GM21825 (cell line): Measurements from ENCODE around the gene EFEMP2.

Experiments used
- ATAC-seq: cut with Tn5 transposase; IDR thresholded peaks from one replicate; pipeline ENCODE4 v1.9.1; 2021; ENCODE audit warnings: mild to moderate bottlenecking, moderate library complexity; ENCODE audit not compliant: unreplicated experiment

EFEMP2 gene

DNA sequence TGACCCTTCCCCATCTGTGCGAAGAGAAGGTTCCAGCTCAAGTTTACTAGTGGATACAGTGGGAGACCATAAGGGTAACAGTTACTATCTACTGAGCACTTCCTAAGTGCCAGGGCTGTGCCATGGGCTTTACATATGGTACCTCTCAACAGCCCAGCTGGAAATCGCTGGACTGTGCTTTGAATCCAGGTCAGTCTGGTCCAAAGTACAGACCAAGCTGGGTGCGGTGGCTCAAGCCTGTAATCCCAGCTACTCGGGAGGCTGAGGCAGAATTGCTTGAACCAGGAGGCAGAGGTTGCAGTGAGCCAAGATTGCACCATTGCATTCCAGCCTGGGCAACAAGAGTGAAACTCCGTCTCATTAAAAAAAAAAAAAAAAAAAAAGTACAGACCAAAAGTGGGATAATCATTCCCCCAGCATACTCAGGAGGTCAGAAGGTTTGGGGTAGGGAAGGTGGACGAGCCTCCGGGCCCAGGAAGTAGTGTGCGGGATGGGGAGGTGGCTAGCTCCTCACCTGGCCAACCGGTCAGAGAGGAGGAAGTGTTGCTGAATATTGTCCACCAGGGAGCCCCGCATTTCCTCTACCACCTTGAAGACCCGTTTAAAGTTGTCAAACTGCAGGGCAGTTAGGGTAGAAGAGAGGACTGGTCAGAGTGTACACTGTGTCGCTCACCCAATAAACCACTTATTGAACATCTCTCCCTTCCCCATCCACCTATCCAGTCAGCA is 13.4 kb upstream of the EFEMP2 start:
- no peak for ATAC-seq

DNA sequence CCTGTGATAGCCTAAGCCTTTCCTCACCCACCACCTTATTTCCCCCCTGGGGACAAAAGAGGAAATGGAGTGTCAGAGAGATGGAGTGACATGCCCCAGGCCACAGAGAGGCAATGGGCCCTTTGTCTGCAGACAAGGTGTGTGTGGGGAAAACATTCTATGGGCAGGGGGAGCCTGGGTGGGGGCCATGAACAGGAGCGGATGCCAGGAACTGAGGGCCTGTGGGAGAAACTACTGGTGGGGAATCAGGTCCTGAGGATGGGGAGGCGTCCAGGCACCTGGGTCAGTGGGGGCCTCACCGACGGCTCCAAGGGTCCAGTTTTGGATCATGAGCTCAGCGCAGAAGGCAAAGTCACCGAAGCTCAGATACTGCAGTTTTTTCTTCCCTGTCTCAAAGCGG is 12.6 kb upstream of the EFEMP2 start:
- no peak for ATAC-seq

DNA sequence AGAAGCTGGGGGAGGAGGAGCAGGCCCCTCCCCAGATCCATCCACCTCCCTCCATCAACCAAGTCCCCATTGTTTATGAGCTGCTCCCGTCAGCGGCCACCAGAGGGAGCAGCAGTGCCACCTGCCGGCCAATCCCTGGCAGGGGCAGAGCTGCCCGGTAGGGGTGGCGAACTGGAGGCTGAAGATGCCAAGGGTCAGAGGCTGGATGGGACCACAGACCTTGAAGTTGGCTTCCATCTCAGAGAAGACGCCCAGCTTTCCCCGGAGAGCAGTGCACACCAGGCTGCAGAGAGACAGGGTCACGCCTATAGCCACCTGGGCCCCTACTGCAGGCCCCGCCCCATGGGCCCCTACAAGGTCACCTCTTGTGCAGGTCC is 12.1 kb upstream of the EFEMP2 start:
- ATAC-seq: no peak

DNA sequence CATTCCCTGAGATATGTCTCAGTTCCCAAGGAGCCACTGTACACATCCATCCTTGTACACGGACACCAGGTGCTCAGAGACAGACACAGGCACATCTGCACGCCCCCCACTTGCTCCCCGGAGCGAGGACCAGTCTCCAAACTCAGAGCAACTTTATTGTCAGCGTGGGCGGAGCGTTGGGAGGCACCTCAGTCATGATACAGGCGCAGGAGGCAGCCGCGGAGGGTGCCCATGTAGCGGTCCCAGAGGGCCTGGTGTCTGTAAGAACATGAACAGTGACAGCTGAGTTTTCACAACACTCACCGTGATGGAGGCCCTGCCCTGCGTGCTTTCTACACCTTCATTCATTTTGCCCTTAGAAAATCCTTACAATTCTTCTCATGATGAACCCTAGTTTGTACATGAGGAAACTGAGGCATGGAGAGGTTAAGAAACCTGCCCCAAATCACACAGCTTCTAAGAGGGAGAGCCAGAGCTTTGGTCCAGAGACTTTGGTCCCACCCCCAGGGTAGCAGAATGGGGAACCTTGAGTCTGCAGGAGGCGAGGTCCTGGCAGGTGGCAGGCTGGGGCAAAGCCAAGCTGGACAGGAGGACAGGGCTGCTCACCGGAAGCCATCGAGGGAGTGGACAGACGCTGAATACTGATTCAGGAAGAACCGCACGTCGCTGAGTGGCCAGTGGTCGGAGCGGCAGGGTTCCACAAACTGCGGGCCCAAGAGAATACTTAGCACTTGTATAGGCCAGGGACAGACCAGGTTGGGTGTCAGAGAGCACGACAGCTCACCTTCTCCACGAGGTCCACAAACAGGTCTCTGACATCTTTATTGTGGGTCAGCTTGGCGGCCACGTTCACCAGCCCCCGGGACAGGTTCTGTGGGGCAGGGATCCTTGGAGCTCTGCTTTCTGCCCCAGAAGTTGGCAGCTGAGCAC is 11.5 kb upstream of the EFEMP2 start:
- ATAC-seq: no peak

DNA sequence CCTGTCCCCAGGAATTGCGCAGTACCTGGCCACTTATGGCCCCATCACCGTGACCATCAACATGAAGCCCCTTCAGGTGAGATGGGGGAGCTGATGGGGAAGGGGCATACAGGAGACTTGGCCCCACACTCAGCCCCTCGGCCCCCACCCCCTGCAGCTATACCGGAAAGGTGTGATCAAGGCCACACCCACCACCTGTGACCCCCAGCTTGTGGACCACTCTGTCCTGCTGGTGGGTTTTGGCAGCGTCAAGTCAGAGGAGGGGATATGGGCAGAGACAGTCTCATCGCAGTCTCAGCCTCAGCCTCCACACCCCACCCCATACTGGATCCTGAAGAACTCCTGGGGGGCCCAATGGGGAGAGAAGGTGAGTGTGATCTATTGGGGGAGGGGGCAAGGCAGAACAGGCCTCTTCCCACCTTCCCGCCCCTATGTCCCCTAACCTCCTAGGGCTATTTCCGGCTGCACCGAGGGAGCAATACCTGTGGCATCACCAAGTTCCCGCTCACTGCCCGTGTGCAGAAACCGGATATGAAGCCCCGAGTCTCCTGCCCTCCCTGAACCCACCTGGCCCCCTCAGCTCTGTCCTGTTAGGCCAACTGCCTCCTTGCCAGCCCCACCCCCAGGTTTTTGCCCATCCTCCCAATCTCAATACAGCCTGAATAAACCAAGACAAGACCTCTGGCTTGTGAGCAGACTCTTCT is 10.6 kb upstream of the EFEMP2 start:
- ATAC-seq: no peak

DNA sequence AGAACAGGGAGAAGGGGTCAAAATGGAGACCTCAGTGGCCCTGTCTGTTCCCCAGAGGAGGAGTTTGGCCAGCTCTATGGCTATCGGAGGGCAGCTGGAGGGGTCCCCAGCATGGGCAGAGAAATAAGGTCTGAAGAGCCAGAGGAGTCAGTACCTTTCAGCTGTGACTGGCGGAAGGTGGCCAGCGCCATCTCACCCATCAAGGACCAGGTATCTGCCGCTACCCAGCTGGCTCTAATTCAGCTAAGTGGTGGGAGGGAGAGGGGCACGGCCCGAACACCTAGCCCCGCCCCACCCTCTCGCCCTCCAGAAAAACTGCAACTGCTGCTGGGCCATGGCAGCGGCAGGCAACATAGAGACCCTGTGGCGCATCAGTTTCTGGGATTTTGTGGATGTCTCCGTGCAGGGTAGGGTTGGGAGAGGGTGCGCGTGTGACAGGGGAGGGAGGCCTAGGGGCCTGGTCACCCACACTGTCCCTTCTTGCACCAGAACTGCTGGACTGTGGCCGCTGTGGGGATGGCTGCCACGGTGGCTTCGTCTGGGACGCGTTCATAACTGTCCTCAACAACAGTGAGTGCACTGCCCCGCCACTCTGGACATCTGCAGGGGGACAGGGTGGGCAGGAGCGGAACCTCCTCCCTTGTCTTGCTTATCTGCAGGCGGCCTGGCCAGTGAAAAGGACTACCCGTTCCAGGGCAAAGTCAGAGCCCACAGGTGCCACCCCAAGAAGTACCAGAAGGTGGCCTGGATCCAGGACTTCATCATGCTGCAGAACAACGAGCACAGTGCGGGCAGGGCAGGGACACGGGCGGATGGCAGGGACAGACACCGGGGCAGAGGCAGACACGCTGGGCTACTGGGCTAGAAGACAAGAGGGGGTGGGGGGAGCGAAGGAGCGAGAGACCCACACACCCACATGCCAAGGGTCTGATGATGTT is 9.8 kb upstream of the EFEMP2 start:
- ATAC-seq: no peak

DNA sequence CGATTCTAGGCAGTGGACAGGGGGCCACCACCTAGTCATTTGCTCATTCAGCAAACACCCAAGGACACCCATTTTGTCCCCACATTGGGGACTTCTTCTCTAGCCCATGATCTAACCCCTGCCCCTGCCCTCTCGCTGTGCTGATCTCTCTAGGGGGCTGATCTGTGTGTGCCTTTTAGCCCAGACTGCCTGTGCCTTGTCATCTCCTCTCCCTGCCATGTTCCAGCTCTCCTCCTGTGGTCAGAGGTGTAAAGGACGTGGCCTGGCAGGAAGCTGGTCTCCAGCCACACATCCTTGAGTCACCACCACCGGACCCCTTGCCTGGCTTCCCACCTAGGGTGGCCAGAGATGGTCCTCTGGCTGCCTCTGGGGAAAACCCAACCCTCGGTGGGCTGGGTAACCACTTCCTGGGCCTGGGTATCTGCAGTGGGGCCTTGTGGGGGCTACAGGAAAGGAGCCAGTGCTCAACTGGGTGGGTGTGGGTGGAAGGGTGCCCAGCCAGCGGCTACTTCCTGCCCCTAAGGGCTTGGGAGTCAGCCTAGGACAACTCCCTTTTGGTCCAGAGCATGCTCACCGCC is 8.3 kb upstream of the EFEMP2 start:
- ATAC-seq: no peak

DNA sequence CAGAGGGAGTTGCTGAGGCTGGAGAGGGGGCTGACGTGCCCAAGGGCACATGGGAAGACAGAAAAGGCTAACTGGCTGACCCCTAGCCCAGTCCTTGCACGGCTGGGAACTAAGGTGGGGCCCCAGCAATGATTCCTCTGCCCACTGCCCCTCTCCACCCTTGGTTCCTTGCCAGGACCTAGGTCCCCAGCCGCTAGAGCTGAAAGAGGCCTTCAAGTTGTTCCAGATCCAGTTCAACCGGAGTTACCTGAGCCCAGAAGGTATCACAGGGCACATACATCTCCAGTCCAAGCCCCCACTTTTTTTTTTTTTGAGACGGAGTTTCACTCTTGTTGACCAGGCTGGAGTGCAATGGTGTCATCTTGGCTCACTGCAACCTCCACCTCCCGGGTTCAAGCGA is 7.4 kb upstream of the EFEMP2 start:
- ATAC-seq: no peak

DNA sequence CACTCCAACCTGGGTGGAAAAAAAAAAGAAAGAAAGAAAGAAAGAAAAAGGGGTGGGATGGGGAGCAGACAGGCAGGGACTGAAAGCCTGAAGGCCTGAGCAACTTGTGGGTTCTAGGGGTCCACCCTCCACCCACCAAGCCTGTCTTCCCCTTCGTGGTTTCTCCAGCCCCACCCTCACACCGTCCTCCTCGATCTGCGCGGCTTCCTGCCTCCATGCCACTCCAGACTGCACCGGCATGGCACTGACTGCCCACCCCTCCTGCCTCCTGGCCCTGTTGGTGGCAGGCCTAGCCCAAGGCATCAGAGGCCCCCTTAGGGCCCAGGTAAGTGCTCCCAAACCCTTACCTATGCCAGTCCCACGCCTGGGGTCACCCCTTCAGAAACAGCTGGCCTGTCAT is 7.0 kb upstream of the EFEMP2 start, which contains the start of gene CTSW:
CTSW (plus strand) TSS at position 221 of the 400 bp plus-strand sequence; CDS start at position 239, 18 bp downstream.
- ATAC-seq: no peak

DNA sequence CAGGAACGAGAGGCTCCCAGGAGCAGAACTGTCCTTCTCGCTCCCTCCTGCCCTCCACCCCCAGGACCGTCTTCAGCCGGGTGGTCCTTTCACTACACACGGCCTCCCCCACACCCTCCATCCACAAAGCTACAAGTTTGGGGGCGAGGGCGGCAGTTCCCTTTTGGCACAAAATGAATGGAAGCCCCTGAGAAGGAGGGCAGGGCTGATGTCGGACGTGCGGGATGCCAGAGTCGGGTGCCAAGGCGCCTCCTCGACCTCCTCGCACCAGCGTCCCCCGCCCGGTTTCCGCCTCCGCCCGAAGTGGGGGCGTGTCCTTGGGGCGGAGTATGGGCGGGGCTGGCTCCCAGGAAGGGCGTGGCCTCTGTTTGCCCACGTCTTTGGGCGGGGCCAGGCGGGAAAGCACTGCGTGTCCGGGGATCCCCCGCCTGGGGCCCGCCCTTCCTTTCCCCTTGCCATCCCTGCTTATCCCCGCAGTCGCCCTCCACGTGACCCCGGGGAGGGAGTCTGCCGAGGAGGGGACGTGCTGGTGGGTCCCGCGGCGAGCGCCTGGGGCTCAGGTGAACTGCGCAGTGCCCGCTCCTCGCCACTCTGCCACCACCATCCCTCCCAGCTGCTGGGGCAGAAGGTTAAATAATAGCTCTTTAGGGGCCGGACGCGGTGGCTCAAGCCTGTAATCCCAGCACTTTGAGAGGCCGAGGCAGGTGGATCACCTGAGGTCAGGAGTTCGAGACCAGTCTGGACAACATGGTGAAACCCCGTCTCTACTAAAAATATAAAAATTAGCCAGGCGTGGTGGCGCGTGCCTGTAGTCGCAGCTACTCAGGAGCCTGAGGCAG is 937 bp upstream of the EFEMP2 start:
- peak; percentile 64 for ATAC-seq

DNA sequence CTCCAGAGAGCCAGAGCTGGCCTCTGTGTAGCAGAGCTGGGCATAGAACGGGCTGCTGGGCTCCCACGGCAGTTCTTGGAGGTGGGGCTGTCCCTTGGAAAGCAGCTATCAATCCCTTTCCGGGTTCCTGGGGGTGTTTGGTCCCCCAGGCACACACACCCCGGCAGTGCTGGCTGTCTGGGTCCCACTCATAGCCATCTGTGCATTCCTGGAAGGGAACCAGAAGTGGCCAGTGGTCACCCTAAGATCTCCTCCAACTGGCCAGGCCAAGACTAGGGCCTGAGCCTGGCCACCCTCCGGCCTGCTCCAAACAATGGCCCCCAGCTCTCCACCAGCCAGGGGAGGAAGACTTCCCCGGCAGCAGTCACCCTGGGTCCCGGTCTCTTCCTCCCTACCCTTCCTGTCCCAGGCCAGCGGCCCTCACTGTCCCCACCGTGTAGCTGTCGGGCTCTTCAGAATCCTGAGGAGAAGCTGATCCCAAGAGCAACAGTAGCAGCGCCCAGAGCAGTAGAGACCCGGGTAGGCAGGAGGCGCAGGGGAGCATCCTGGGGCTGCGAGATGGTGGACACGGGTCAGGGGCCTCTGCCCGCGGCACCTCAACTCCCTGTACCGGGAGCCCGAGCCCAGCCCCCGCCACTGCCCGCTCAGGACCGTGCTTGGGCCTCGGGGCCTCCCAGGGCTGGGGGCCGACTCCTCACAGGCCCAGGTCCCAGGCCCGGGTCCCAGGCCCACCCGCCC is 620 bp downstream of the EFEMP2 start:
- no peak for ATAC-seq

DNA sequence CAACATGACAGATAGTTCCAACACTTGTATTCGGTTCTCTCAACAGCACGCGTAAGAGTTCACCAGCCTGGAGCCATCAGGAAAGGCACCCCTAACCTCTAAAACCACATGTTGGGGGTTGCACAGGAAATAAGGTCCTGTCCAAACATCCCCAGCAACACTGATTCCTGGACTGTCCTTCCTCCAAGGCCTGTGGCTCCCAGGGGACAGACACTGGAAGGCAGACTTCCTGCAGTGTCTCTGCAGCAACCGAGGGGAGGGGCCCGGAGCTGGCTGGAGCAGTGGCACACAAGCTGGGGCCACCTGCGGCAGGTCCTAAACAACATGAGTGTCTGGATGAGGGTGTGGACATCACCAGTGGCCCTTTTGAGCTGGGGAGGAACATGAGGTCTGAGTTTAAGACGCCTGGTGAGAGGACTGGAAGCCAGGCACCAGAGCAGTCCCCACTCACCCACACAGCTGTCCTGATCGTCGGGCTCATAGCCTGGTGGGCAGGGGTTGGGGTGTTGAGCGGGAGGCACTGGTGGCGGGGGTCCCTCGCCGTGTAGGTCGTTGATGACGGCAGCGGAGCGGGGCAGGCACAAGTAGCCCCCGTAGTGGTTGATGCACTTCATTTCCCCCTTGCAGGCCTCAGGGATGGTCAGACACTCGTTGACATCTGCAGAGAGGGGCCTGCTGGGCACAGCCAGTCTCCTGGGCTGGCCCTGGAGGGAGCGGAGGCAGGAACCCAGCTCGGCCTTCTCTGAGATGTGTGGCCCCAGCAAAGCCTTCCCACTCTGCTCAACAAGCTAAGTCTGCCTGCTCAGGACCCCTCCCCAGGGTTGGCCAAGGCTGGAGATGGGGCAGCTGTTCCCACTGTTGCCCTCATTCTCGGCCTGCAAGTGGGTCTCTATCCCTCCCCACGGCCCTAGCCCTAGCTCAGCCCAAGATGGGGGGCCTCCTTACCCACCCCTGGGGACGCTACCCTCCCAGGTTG is 1.6 kb downstream of the EFEMP2 start:
- no peak for ATAC-seq

DNA sequence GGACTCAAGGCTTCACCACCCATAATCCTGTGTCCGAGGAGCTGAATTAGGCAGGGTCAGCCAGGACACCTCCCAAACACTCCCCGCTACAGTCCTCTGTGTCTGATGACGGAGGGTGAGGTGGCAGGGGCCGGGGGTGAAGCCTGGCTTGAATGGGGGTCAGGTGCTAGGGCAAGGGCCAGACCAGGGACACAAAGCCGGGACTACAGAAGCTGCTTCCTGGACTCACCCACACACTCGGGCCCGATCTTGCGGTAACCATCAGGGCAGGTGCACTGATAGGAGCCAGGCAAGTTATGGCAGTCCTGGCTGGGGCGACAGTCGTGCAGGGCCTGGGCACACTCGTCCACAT is 2.3 kb downstream of the EFEMP2 start:
- no peak for ATAC-seq

DNA sequence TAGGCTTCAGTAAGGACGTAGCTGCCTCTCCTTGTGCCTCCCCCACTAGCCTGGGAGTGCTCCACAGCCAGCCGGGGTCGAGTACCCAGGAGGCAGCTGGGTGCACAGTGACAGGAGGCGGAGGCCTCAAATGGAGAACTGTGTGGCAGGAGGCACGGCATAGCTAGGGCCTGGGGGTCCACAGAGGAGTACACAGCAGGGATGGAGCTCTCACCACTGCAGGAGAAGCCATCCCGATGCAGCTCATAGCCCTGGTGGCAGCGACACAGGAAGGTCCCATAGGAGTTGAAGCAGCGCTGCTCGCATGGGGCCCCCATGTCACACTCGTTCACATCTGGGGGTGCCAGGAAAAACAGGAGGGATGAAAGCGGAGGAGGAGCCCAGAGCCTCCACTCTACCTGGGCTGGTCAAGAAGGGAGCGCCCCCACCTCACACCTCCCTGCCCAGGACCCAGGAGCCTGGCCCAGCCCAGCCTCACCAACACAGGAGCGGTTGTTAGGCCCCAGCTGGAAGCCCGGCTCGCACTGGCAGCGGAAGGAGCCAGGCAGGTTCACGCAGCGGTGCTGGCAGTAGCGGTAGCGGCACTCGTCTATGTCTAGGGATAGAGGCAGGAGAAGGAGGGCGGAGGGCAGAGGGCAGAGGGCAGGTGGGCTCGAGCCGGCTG is 2.8 kb downstream of the EFEMP2 start:
- ATAC-seq: no peak

DNA sequence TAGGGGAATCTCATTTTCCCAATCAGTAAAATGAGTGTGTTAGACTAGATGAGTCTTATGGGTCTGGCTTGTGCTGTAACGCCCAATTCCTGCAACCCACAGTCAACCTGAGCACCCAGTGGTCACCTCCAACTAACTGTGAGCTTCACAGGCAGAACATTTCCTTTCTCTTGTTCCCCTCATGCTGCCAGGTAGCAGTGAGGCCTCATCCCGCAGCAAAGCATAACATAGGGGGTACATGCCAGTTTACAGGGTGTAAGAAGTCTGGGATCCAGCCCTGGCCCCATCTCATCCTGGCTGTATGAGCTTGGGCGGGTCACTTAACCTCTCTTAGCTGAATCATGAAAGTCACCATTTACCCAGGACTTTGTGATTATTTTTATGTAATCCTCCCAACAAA is 3.7 kb downstream of the EFEMP2 start:
- ATAC-seq: no peak

DNA sequence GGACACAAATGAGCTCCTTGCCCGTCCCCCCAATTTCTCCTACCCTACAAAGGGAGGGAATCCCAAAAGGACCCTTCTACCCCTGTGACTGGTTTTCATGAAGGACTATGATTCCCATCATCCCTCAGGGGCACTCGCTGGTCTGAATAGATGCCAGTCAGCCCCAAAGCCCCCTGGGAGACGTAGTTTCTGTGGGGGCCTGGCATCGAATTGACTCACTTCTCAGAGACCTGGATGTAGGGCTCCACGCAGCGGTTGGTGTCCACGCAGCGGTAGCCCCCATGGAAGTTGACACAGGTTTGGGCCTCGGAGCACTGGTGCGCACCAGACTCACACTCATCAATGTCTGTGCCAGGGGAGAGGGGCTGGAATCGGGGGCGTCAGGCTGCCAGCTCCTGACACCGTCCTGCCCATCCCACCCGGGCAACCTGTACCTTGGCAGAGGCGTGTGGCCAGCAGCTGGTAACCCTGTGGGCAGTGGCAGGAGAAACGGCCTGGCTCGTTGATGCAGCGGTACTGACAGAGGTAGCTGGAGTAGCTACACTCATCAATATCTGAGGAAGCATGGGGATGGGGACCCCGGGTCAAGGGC is 4.4 kb downstream of the EFEMP2 start:
- no peak for ATAC-seq
